IMR-90 (cell line): ENCODE measurements around the gene UGT2B11. TPM values are rescaled to one million over a fixed set of nuclear protein-coding genes. Genes with fewer than 3 reads are reported as not detected.
"Not testable (repeated sequence)": the region's sequence is repeated elsewhere in the genome, so short reads cannot be mapped to it uniquely, and the experiment has no call there.

Source experiments
- ATAC-seq: fragments of 200-7000 bp; cut with Tn5 transposase; 2 replicates; pipeline ENCODE4 v1.9.1; 2020; ENCODE audit warnings: low read depth, mild to moderate bottlenecking, moderate library complexity
- BruUV-seq: library from RNA; stranded (reverse); fragments of 400-500 nt; replicated peaks from 2 replicates; lab custom pipeline; 2021; lab: Mats Ljungman, UMichigan
- CTCF ChIA-PET: fragments of 300-600 bp; formaldehyde crosslinking; extraction: SDS; loops from one replicate; lab custom pipeline; 2021; ENCODE audit warnings: antibody characterized with exemption; lab: Yijun Ruan, JAX
- POLR2A ChIA-PET: fragments of 300-600 bp; sonication (Branson Sonifier 250); formaldehyde crosslinking; loops from one replicate; lab custom pipeline; 2022; ENCODE audit warnings: antibody characterized with exemption; ENCODE audit not compliant: unreplicated experiment; lab: Charles Lee
- DNase-seq: peaks from one replicate; pipeline ENCODE4 v3.0.0; 2013
- H2AFZ ChIP-seq: replicated peaks from 2 replicates; pipeline ENCODE3; 2013; ENCODE audit warnings: low read length, mild to moderate bottlenecking; ENCODE audit not compliant: poor library complexity
- H2AK5ac ChIP-seq: 2 replicates; pipeline ENCODE4 v1.6.1; 2013; ENCODE audit warnings: low read depth, low read length, inconsistent platforms
- H2AK9ac ChIP-seq: replicated peaks from 2 replicates; pipeline ENCODE3; 2013; ENCODE audit warnings: mild to moderate bottlenecking, low read depth, low read length, moderate library complexity; ENCODE audit not compliant: poor library complexity
- H2BK120ac ChIP-seq: 2 replicates; pipeline ENCODE4 v1.6.1; 2013; ENCODE audit warnings: low read depth, low read length, inconsistent platforms
- H2BK15ac ChIP-seq: 3 replicates; pipeline ENCODE4 v1.6.1; 2013; ENCODE audit warnings: low read depth, low read length, inconsistent platforms
- H2BK20ac ChIP-seq: 2 replicates; pipeline ENCODE4 v1.6.1; 2013; ENCODE audit warnings: low read depth, mild to moderate bottlenecking, inconsistent platforms, low read length, moderate library complexity
- H2BK5ac ChIP-seq: 2 replicates; pipeline ENCODE4 v1.6.1; 2013; ENCODE audit warnings: mild to moderate bottlenecking, low read depth, low read length, inconsistent platforms; ENCODE audit not compliant: poor library complexity, severe bottlenecking
- H3K14ac ChIP-seq: replicated peaks from 2 replicates; pipeline ENCODE4 v1.6.1; 2013; ENCODE audit warnings: low read depth, low read length, inconsistent platforms
- H3K18ac ChIP-seq: 2 replicates; pipeline ENCODE4 v1.6.1; 2013; ENCODE audit warnings: low read depth, low read length, control low read depth
- H3K23ac ChIP-seq: 2 replicates; pipeline ENCODE4 v1.6.1; 2013; ENCODE audit warnings: low read depth, low read length, inconsistent platforms
- H3K27ac ChIP-seq: 2 replicates; pipeline ENCODE4 v1.5.1; 2013; ENCODE audit warnings: mild to moderate bottlenecking, control low read depth, low read length; ENCODE audit not compliant: insufficient read depth
- H3K27me3 ChIP-seq: 2 replicates; pipeline ENCODE4 v1.6.1; 2013; ENCODE audit warnings: low read length; ENCODE audit not compliant: control insufficient read depth, insufficient read depth
- H3K36me3 ChIP-seq: 2 replicates; pipeline ENCODE4 v1.6.1; 2013; ENCODE audit warnings: low read length, mixed read lengths; ENCODE audit not compliant: control insufficient read depth, insufficient read depth
- H3K4ac ChIP-seq: 2 replicates; pipeline ENCODE4 v1.6.1; 2013; ENCODE audit warnings: low read depth, low read length, inconsistent platforms
- H3K4me1 ChIP-seq: 2 replicates; pipeline ENCODE4 v1.6.1; 2013; ENCODE audit warnings: low read length, mixed read lengths; ENCODE audit not compliant: control insufficient read depth, insufficient read depth
- H3K4me2 ChIP-seq: 2 replicates; pipeline ENCODE4 v1.6.1; 2013; ENCODE audit warnings: low read depth, mild to moderate bottlenecking, control low read depth, low read length, moderate library complexity
- H3K4me3 ChIP-seq: 2 replicates; pipeline ENCODE4 v1.5.1; 2013; ENCODE audit warnings: low read depth, mild to moderate bottlenecking, control low read depth, low read length, moderate library complexity; ENCODE audit not compliant: insufficient read depth
- H3K56ac ChIP-seq: 2 replicates; pipeline ENCODE4 v1.6.1; 2013; ENCODE audit warnings: low read length, inconsistent platforms; ENCODE audit not compliant: insufficient read depth; ENCODE audit errors: extremely low read depth
- H3K79me1 ChIP-seq, 2 experiments: 2 replicates each; pipeline ENCODE4 v1.6.1; 2013; ENCODE audit warnings: low read length in 2 of 2, inconsistent platforms in 1 of 2, low read depth in 1 of 2
- H3K9ac ChIP-seq: 2 replicates; pipeline ENCODE4 v1.6.1; 2013; ENCODE audit warnings: low read depth, low read length, control low read depth
- H3K9me1 ChIP-seq: 2 replicates; pipeline ENCODE4 v1.6.1; 2013; ENCODE audit warnings: low read length, inconsistent platforms; ENCODE audit not compliant: insufficient read depth
- H3K9me3 ChIP-seq: 2 replicates; pipeline ENCODE4 v1.6.1; 2013; ENCODE audit warnings: low read length; ENCODE audit not compliant: control insufficient read depth, insufficient read depth
- H4K20me1 ChIP-seq: 2 replicates; pipeline ENCODE4 v1.6.1; 2013; ENCODE audit warnings: low read length, inconsistent platforms; ENCODE audit not compliant: insufficient read depth
- H4K5ac ChIP-seq: 2 replicates; pipeline ENCODE4 v1.6.1; 2013; ENCODE audit warnings: mild to moderate bottlenecking, low read depth, low read length, control low read depth
- H4K8ac ChIP-seq, 2 experiments: 2 replicates each; pipeline ENCODE4 v1.6.1; 2013; ENCODE audit warnings: low read depth in 2 of 2, low read length in 2 of 2, control low read depth in 1 of 2, inconsistent platforms in 1 of 2
- H4K91ac ChIP-seq: 2 replicates; pipeline ENCODE4 v1.6.1; 2013; ENCODE audit warnings: low read depth, low read length, inconsistent platforms; ENCODE audit not compliant: insufficient read depth
- CTCF ChIP-seq: conservative IDR thresholded peaks from 2 replicates; pipeline ENCODE4 v1.5.1; 2012; ENCODE audit warnings: mild to moderate bottlenecking, low read depth, low read length, improper control_type of control experiment
- RAD21 ChIP-seq: IDR thresholded peaks from 2 replicates; pipeline ENCODE4 v1.6.1; 2012; ENCODE audit warnings: low read length, improper control_type of control experiment
- SMC3 ChIP-seq: fragments of 150-350 bp; IDR thresholded peaks from 2 replicates; pipeline ENCODE4 v1.6.1; 2016; ENCODE audit warnings: low read depth, mild to moderate bottlenecking, antibody characterized with exemption, low read length, moderate library complexity
- WGBS, 2 experiments: methylation state at CpG; one replicate each; pipeline versions ENCODE4 v1.1.5 to v1.1.7; 2013; ENCODE audit warnings: missing lambda C conversion rate in 2 of 2; ENCODE audit not compliant: insufficient read length in 1 of 2; ENCODE audit errors: extremely low coverage in 2 of 2; 5-methylcytosine and 5-hydroxymethylcytosine counted together
- dilution Hi-C: fragments of 300-500 bp; cut with HindIII; formaldehyde crosslinking; loops from one replicate; pipeline ENCODE4 v1.14.3; 2018; ENCODE audit warnings: low sequenced_read_pairs; ENCODE audit not compliant: unreplicated experiment
- in situ Hi-C: fragments of 300-500 bp; cut with MboI; formaldehyde crosslinking; loops from 3 replicates; pipeline ENCODE4 v1.14.3; 2019; ENCODE audit warnings: low sequenced_read_pairs, inconsistent platforms, mixed read lengths
- intact Hi-C: fragments of 100-400 bp; cut with micrococcal nuclease; formaldehyde crosslinking; loops from 2 replicates; pipeline ENCODE4 v1.10.0; 2022
- polyA plus RNA-seq, 3 experiments: library from polyadenylated mRNA; depleted of rRNA; stranded (reverse); fragments of >200 nt; gene quantifications; 2 replicates each; pipeline ENCODE4 v1.2.3, GENCODE V29; 2012; ENCODE audit warnings: low replicate concordance in 1 of 3
- total RNA-seq: library from RNA; depleted of rRNA; stranded (reverse); fragments of >200 nt; gene quantifications from 2 replicates; pipeline ENCODE4 v1.2.3, GENCODE V29; 2012

Gene UGT2B11
- total and polyA plus RNA-seq, 2 of the 4 experiments (the other 2 are of a cell fraction): not detected

DNA sequence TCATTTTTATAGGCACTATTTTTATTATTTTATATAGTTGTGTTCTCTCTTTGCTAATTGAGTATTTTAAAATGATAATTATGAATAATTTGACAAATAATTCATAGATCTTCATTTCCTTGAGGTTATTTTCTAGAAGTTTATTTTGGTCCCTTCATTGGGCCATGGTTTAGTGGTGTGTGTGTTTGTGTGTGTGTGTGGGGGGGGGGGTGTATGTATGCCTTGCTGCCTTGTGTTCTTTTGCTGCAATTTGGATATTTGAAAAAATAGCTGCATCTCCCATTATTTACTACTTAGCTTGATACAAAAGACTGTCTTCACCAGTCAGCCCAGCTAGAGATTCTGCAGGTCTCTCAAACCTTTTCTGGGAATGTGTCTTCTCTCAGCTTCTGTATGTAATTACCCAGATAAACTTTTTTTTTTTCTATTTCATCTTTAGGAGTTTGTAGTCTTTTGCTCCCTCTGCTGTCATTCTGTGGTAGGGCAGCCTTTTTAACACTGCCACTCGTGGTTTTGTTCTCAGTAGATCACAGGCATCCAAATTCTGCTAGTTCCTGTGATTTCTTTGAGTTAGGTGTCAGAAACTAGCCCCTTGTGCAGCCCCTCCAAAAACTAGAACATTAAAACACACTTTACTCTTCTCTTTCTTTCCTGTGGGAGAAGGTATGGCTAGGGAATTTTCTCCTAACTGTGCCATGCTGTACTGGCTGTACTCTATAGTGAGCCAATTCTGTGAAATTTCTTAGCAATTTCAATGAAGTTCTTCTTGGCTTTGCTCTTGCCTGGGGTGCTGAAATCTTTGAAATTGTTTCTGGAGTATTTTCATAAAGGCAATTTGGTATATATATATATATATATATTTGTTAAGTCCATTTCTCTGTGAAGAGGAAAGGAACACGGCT, 44.1 kb downstream of the UGT2B11 start:
- H2AK9ac ChIP-seq, H4K20me1 ChIP-seq, H2BK20ac ChIP-seq, H3K56ac ChIP-seq, H3K9ac ChIP-seq, H3K9me3 ChIP-seq, H2BK5ac ChIP-seq, H3K27me3 ChIP-seq, H2AFZ ChIP-seq, H3K4me2 ChIP-seq, H2BK120ac ChIP-seq, dilution Hi-C loops, H3K18ac ChIP-seq, H4K5ac ChIP-seq, H3K4ac ChIP-seq, H3K4me1 ChIP-seq, H3K14ac ChIP-seq, BruUV-seq, H3K4me3 ChIP-seq, H3K36me3 ChIP-seq, H4K8ac ChIP-seq, H2AK5ac ChIP-seq, H2BK15ac ChIP-seq, H3K9me1 ChIP-seq, POLR2A ChIA-PET, H3K23ac ChIP-seq, H4K91ac ChIP-seq, H3K27ac ChIP-seq, H3K79me1 ChIP-seq: not testable (repeated sequence)
- in situ Hi-C loops (loop anchor here (25.0 kb wide), 1 partner anchor 908 kb away; no protein-coding TSS in a partner anchor), intact Hi-C loops (loop anchor here (1.0 kb wide), 1 partner anchor 672 kb away; no protein-coding TSS in a partner anchor)
- TF ChIP-seq SMC3: peak; percentile 72
- peak; percentile 64 for TF ChIP-seq RAD21
- peak; percentile 60 for TF ChIP-seq CTCF
- no CpG with 5 or more reads among the region's 2 CpGs for WGBS, 2 experiments
- DNase-seq (peak; percentile 10), ATAC-seq (peak; percentile 75)
- CTCF ChIA-PET: interaction anchor here (0.6 to 0.7 kb wide), 12 partner anchors 19 to 794 kb away, joined by 3 to 8 read pairs (median 3); no protein-coding TSS in a partner anchor

DNA sequence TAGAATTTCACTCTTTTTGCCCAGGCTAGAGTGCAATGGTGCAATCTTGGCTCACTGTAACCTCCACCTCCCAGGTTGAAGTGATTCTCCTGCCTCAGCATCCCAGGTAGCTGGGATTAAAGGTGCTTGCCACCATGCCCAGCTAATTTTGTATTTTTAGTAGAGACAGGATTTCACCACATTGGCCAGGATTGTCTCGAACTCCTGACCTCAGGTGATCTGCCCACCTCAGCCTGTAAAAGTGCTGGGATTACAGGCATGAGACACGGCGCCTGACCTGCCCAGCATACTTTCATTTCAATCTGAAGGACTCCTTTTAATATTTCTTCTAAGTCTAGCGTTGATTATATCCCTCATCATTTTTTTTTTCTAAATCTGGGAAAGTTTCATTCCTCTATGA, 45.4 kb downstream of the UGT2B11 start:
- ATAC-seq, H3K9me3 ChIP-seq, DNase-seq, H3K4me1 ChIP-seq, H3K56ac ChIP-seq, H3K23ac ChIP-seq, H3K27me3 ChIP-seq, H2AK9ac ChIP-seq, H3K4me2 ChIP-seq, H4K8ac ChIP-seq, H3K9me1 ChIP-seq, H3K36me3 ChIP-seq, POLR2A ChIA-PET, H2BK15ac ChIP-seq, H2AFZ ChIP-seq, H4K5ac ChIP-seq, H3K27ac ChIP-seq, H3K4ac ChIP-seq, H2BK5ac ChIP-seq, H4K20me1 ChIP-seq, intact Hi-C loops, H3K9ac ChIP-seq, H2BK20ac ChIP-seq, H3K14ac ChIP-seq, H4K91ac ChIP-seq, H3K18ac ChIP-seq, H2BK120ac ChIP-seq, H2AK5ac ChIP-seq, CTCF ChIA-PET, dilution Hi-C loops, H3K4me3 ChIP-seq, BruUV-seq, H3K79me1 ChIP-seq: not testable (repeated sequence)
- in situ Hi-C loops: loop anchor here (25.0 kb wide), 1 partner anchor 907 kb away; no protein-coding TSS in a partner anchor
- WGBS, 2 experiments: 46% methylated on average over 3 of the region's 4 CpGs; no CpG with 5 or more reads in 1 of the 2 experiments
